HCT116 (cell line): ENCODE data around the gene PPM1H. TPM values are rescaled to one million over a fixed set of nuclear protein-coding genes. Genes with fewer than 3 reads are reported as not detected.

Experiments
- ATAC-seq: fragments of 200-7000 bp; cut with Tn5 transposase; 2 replicates; pipeline ENCODE4 v1.9.1; 2020; ENCODE audit warnings: mild to moderate bottlenecking, moderate library complexity
- BruUV-seq: library from RNA; stranded (reverse); fragments of 400-500 nt; replicated peaks from 2 replicates; lab custom pipeline; 2021; lab: Mats Ljungman, UMichigan
- CTCF ChIA-PET: fragments of 300-600 bp; sonication (Branson Sonifier 250); formaldehyde crosslinking; loops from one replicate; lab custom pipeline; 2021; ENCODE audit warnings: antibody characterized with exemption; lab: Charles Lee
- POLR2A ChIA-PET: fragments of 300-600, 350-600 bp; sonication (Branson Sonifier 250); formaldehyde crosslinking; loops from one replicate; lab custom pipeline; 2021; ENCODE audit warnings: antibody characterized with exemption; lab: Charles Lee
- RAD21 ChIA-PET, 2 experiments: fragments of 300-600 bp; sonication (Branson Sonifier 250); formaldehyde crosslinking; loops; one replicate each; lab custom pipeline; 2023; ENCODE audit warnings: low total read pairs in 2 of 2; ENCODE audit not compliant: uncharacterized antibody in 2 of 2, unreplicated experiment in 2 of 2, low non-redundant PET in 1 of 2; lab: Charles Lee
- DNase-seq: peaks from one replicate; pipeline ENCODE4 v3.0.0-alpha.2; 2010; ENCODE audit warnings: low read depth, low spot score
- H2AFZ ChIP-seq: fragments of 200-600 bp; shearing (Covaris generic), sonication (generic); 2 replicates; pipeline ENCODE4 v1.6.1; 2017; ENCODE audit warnings: low read depth, mixed run types, mixed read lengths, antibody characterized with exemption, low read length; ENCODE audit not compliant: poor library complexity, severe bottlenecking
- H3K27ac ChIP-seq: 2 replicates; pipeline ENCODE4 v1.5.1; 2012; ENCODE audit warnings: low read depth, low read length
- H3K27me3 ChIP-seq: fragments of 200-600 bp; sonication (generic); 2 replicates; pipeline ENCODE4 v1.6.1; 2016; ENCODE audit warnings: mixed run types, low read length, mixed read lengths; ENCODE audit not compliant: insufficient read depth
- H3K36me3 ChIP-seq, 2 experiments: fragments of 200-500 bp in 1 of 2; fragments of 200-600 bp in 1 of 2; sonication (Bioruptor generic) in 1 of 2; sonication (generic) in 1 of 2; 2 replicates each; pipeline versions ENCODE4 v1.5.1 to v1.6.1; 2014 to 2016; ENCODE audit warnings: low read length in 2 of 2, inconsistent platforms in 1 of 2, mixed read lengths in 1 of 2, mixed run types in 1 of 2; ENCODE audit not compliant: insufficient read depth in 2 of 2, control insufficient read depth in 1 of 2
- H3K4me1 ChIP-seq, 2 experiments: fragments of 200-600 bp in 1 of 2; sonication (generic) in 1 of 2; 2 replicates each; pipeline versions ENCODE4 v1.5.1 to v1.6.1; 2012 to 2017; ENCODE audit warnings: low read length in 2 of 2, inconsistent platforms in 1 of 2, mild to moderate bottlenecking in 1 of 2, mixed read lengths in 1 of 2, mixed run types in 1 of 2, moderate library complexity in 1 of 2; ENCODE audit not compliant: insufficient read depth in 2 of 2, control insufficient read depth in 1 of 2
- H3K4me2 ChIP-seq: fragments of 200-600 bp; sonication (generic); 2 replicates; pipeline ENCODE4 v1.6.1; 2017; ENCODE audit warnings: mixed run types, low read length, mixed read lengths
- H3K4me3 ChIP-seq, 2 experiments: fragments of 200-600 bp in 1 of 2; sonication (generic) in 1 of 2; replicated peaks in 1 of 2; 2 replicates each; pipeline ENCODE4 v1.5.1; 2011 to 2016; ENCODE audit warnings: low read length in 2 of 2, control low read depth in 1 of 2, low read depth in 1 of 2, mild to moderate bottlenecking in 1 of 2, mixed read lengths in 1 of 2, mixed run types in 1 of 2
- H3K79me2 ChIP-seq: fragments of 200-600 bp; sonication (generic); 2 replicates; pipeline ENCODE4 v1.6.1; 2017; ENCODE audit warnings: mild to moderate bottlenecking, mixed run types, low read length, moderate library complexity, mixed read lengths; ENCODE audit not compliant: insufficient read depth
- H3K9ac ChIP-seq: fragments of 200-600 bp; sonication (generic); 2 replicates; pipeline ENCODE4 v1.6.1; 2016; ENCODE audit warnings: low read length, mixed read lengths
- H3K9me2 ChIP-seq: fragments of 200-600 bp; sonication (generic), shearing (Covaris generic); 2 replicates; pipeline ENCODE4 v1.6.1; 2017; ENCODE audit warnings: mixed run types, mild to moderate bottlenecking, moderate library complexity; ENCODE audit not compliant: insufficient read depth
- H3K9me3 ChIP-seq, 2 experiments: fragments of 200-500 bp in 1 of 2; fragments of 200-600 bp in 1 of 2; sonication (Bioruptor generic) in 1 of 2; sonication (generic) in 1 of 2; 2 replicates each; pipeline ENCODE4 v1.6.1; 2014 to 2017; ENCODE audit warnings: low read length in 2 of 2, mixed read lengths in 2 of 2, inconsistent platforms in 1 of 2, low read depth in 1 of 2, mild to moderate bottlenecking in 1 of 2, mixed run types in 1 of 2, moderate library complexity in 1 of 2; ENCODE audit not compliant: control insufficient read depth in 1 of 2, insufficient read depth in 1 of 2
- H4K20me1 ChIP-seq: fragments of 200-600 bp; sonication (generic), shearing (Covaris generic); 2 replicates; pipeline ENCODE4 v1.6.1; 2017; ENCODE audit warnings: mixed run types, mild to moderate bottlenecking, moderate library complexity; ENCODE audit not compliant: insufficient read depth
- ATF3 ChIP-seq: IDR thresholded peaks from 2 replicates; pipeline ENCODE4 v1.6.1; 2012
- CEBPB ChIP-seq: IDR thresholded peaks from 2 replicates; pipeline ENCODE4 v1.6.1; 2012; ENCODE audit warnings: low read depth
- CTCF ChIP-seq, 3 experiments: fragments of 200-600 bp in 1 of 3; sonication (generic) in 1 of 3; IDR thresholded peaks in 2 of 3; conservative IDR thresholded peaks in 1 of 3; 2 replicates each; pipeline ENCODE4 v1.5.1; 2012 to 2017; ENCODE audit warnings: low read depth in 2 of 3, low read length in 2 of 3, antibody characterized with exemption in 1 of 3, borderline replicate concordance in 1 of 3, control low read depth in 1 of 3, mild to moderate bottlenecking in 1 of 3, mixed read lengths in 1 of 3, mixed run types in 1 of 3, moderate library complexity in 1 of 3; ENCODE audit not compliant: insufficient read depth in 1 of 3
- EGR1 ChIP-seq: IDR thresholded peaks from 2 replicates; pipeline ENCODE4 v1.6.1; 2012; ENCODE audit warnings: low read depth
- ELF1 ChIP-seq: IDR thresholded peaks from 2 replicates; pipeline ENCODE4 v1.6.1; 2012; ENCODE audit warnings: low read depth, borderline replicate concordance
- EZH2phosphoT487 ChIP-seq: fragments of 200-600 bp; IDR thresholded peaks from 2 replicates; pipeline ENCODE4 v1.6.1; 2018; ENCODE audit warnings: antibody characterized with exemption, borderline replicate concordance
- MAX ChIP-seq: IDR thresholded peaks from 2 replicates; pipeline ENCODE4 v1.6.1; 2012
- POLR2A ChIP-seq: IDR thresholded peaks from 2 replicates; pipeline ENCODE4 v1.7.0; 2011; ENCODE audit warnings: borderline replicate concordance; ENCODE audit not compliant: insufficient read depth, insufficient read length; ENCODE audit errors: extremely low read depth
- POLR2AphosphoS5 ChIP-seq: IDR thresholded peaks from 2 replicates; pipeline ENCODE4 v1.6.1; 2011; ENCODE audit warnings: mild to moderate bottlenecking, low read depth, low read length, moderate library complexity
- RAD21 ChIP-seq: IDR thresholded peaks from 2 replicates; pipeline ENCODE4 v1.6.1; 2012; ENCODE audit warnings: low read depth, mild to moderate bottlenecking
- REST ChIP-seq: IDR thresholded peaks from 2 replicates; pipeline ENCODE4 v1.6.1; 2012; ENCODE audit warnings: low read depth
- SIN3A ChIP-seq: IDR thresholded peaks from 2 replicates; pipeline ENCODE4 v1.6.1; 2012; ENCODE audit warnings: low read depth
- SP1 ChIP-seq: IDR thresholded peaks from 2 replicates; pipeline ENCODE4 v1.6.1; 2012; ENCODE audit warnings: low read depth
- TCF7L2 ChIP-seq: IDR thresholded peaks from 2 replicates; pipeline ENCODE4 v1.7.0; 2011; ENCODE audit warnings: borderline replicate concordance, inconsistent platforms; ENCODE audit not compliant: insufficient read depth, insufficient read length; ENCODE audit errors: extremely low read depth
- ZBTB33 ChIP-seq: IDR thresholded peaks from 2 replicates; pipeline ENCODE4 v1.6.1; 2011; ENCODE audit warnings: mild to moderate bottlenecking, low read length, moderate library complexity; ENCODE audit not compliant: insufficient replicate concordance; ENCODE audit errors: extremely low read depth
- ZFX ChIP-seq: fragments of 450-650 bp; IDR thresholded peaks from 2 replicates; pipeline ENCODE4 v1.6.1; 2017
- ZNF274 ChIP-seq: fragments of 200-500 bp; sonication (Bioruptor generic); IDR thresholded peaks from 2 replicates; pipeline ENCODE4 v1.6.1; 2014; ENCODE audit warnings: mild to moderate bottlenecking, low read depth, low read length, inconsistent platforms
- intact Hi-C: fragments of 100-400 bp; cut with micrococcal nuclease; formaldehyde crosslinking; loops from 2 replicates; pipeline ENCODE4 v1.10.0; 2022
- total RNA-seq: library from RNA; stranded (reverse); gene quantifications from one replicate; pipeline ENCODE4 v1.2.1, GENCODE V29; 2021; ENCODE audit not compliant: unreplicated experiment

Gene PPM1H
- total RNA-seq, 1 experiment from 2014 or later: 8.0 TPM

GRCh38 chr12:62711631-62712241 lies 223.2 kb downstream of the PPM1H start:
- TF ChIP-seq EZH2phosphoT487: no peak
- no peak for TF ChIP-seq RAD21
- no peak for TF ChIP-seq TCF7L2
- TF ChIP-seq SP1: no peak
- no peak for TF ChIP-seq ZNF274
- TF ChIP-seq ZBTB33: no peak
- no peak for TF ChIP-seq CEBPB
- no peak for TF ChIP-seq MAX
- TF ChIP-seq REST: no peak
- no peak for TF ChIP-seq EGR1
- no peak for TF ChIP-seq CTCF (IDR thresholded peaks at IDR 0.05 in 2 of 3, conservative IDR thresholded peaks at IDR 0.05 in 1 of 3; ENCODE audit: borderline replicate concordance in 1 of 3, insufficient read depth in 1 of 3, low read depth in 2 of 3, low read length in 2 of 3)
- no peak for TF ChIP-seq ZFX
- TF ChIP-seq POLR2AphosphoS5: no peak
- TF ChIP-seq ELF1: no peak
- no peak for TF ChIP-seq SIN3A
- no peak for TF ChIP-seq ATF3
- no peak for TF ChIP-seq POLR2A
- no peak for DNase-seq
- ChIA-PET CTCF (no interaction called here), POLR2A (no interaction called here), RAD21 (no interaction called here)
- H2AFZ ChIP-seq: no peak overlapping the region
- no peaks in the 10 kb centered on the region for H3K9me3 ChIP-seq
- intact Hi-C loops: no loop called here
- no peaks in the 10 kb centered on the region for H4K20me1 ChIP-seq
- peaks cover 3 to 14% of the 10 kb centered on the region in 2 experiments for H3K4me1 ChIP-seq
- no peaks in the 10 kb centered on the region for H3K79me2 ChIP-seq
- no peak overlapping the region for H3K27ac ChIP-seq
- H3K4me3 ChIP-seq: no peak overlapping the region
- no peaks in the 10 kb centered on the region for H3K36me3 ChIP-seq
- no peaks in the 10 kb centered on the region for H3K9me2 ChIP-seq
- BruUV-seq: no TSS peak
- H3K4me2 ChIP-seq: no peak overlapping the region
- no peak for ATAC-seq
- no peak overlapping the region for H3K9ac ChIP-seq
- H3K27me3 ChIP-seq: no peaks in the 10 kb centered on the region
